H1 (cell line): ENCODE results near the gene TIAM2. TPM values are rescaled to one million over a fixed set of nuclear protein-coding genes. Genes with fewer than 3 reads are reported as not detected.

Experiments
- CTCF ChIA-PET: fragments of 300-600 bp; sonication (Branson Sonifier 250); formaldehyde crosslinking; loops from one replicate; lab custom pipeline; 2021; ENCODE audit not compliant: partially characterized antibody; lab: Charles Lee
- POLR2A ChIA-PET: fragments of 300-600 bp; sonication (Branson Sonifier 250); formaldehyde crosslinking; loops from one replicate; lab custom pipeline; 2021; ENCODE audit warnings: inconsistent platforms; ENCODE audit not compliant: partially characterized antibody; lab: Charles Lee
- DNase-seq, 2 experiments: peaks; one replicate each; pipeline versions ENCODE4 v3.0.0 to v3.0.0-alpha.2; 2010 to 2022; ENCODE audit warnings: low spot score in 2 of 2, low read depth in 1 of 2, mixed read lengths in 1 of 2
- FAIRE-seq: peaks from 2 replicates; lab custom pipeline; 2011; peaks lifted over from hg19 to GRCh38; lab: Jason Lieb, UNC
- H2AFZ ChIP-seq: 2 replicates; pipeline ENCODE4 v1.8.1; 2012; ENCODE audit warnings: low read length, inconsistent platforms
- H2AK5ac ChIP-seq: 2 replicates; pipeline ENCODE4 v1.6.1; 2013; ENCODE audit warnings: low read depth, low read length
- H2BK120ac ChIP-seq: replicated peaks from 2 replicates; pipeline ENCODE3; 2013; ENCODE audit warnings: low read depth, low read length, inconsistent platforms
- H2BK12ac ChIP-seq: 2 replicates; pipeline ENCODE4 v1.6.1; 2013; ENCODE audit warnings: low read depth, low read length
- H2BK15ac ChIP-seq: 2 replicates; pipeline ENCODE4 v1.6.1; 2013; ENCODE audit warnings: low read length
- H2BK20ac ChIP-seq: 2 replicates; pipeline ENCODE4 v1.6.1; 2013; ENCODE audit warnings: low read length
- H2BK5ac ChIP-seq: 2 replicates; pipeline ENCODE4 v1.6.1; 2013; ENCODE audit warnings: low read depth, low read length
- H3K14ac ChIP-seq: 2 replicates; pipeline ENCODE4 v1.6.1; 2013; ENCODE audit warnings: inconsistent platforms; ENCODE audit not compliant: insufficient read length
- H3K18ac ChIP-seq: 2 replicates; pipeline ENCODE4 v1.6.1; 2013; ENCODE audit warnings: low read length; ENCODE audit errors: extremely low read depth
- H3K23ac ChIP-seq: 2 replicates; pipeline ENCODE4 v1.6.1; 2013; ENCODE audit warnings: inconsistent platforms; ENCODE audit not compliant: insufficient read length
- H3K23me2 ChIP-seq: 2 replicates; pipeline ENCODE4 v1.6.1; 2013; ENCODE audit warnings: low read depth, low read length
- H3K27ac ChIP-seq: 2 replicates; pipeline ENCODE4 v1.6.1; 2011; ENCODE audit warnings: low read depth, low read length, inconsistent platforms
- H3K27me3 ChIP-seq, 4 experiments: replicated peaks in 1 of 4; 1 replicate in 1 of 4; 2 replicates in 3 of 4; pipeline versions ENCODE4 v1.6.1 to v1.8.1; 2011 to 2013; ENCODE audit warnings: low read length in 3 of 4, mild to moderate bottlenecking in 3 of 4, inconsistent platforms in 2 of 4, mixed read lengths in 2 of 4, moderate library complexity in 1 of 4; ENCODE audit not compliant: control insufficient read depth in 3 of 4, insufficient read depth in 3 of 4; ENCODE audit errors: extremely low read depth in 1 of 4
- H3K36me3 ChIP-seq, 4 experiments: 2 replicates each; pipeline versions ENCODE4 v1.6.1 to v1.8.1; 2011 to 2013; ENCODE audit warnings: mild to moderate bottlenecking in 4 of 4, low read length in 3 of 4, moderate library complexity in 2 of 4, control low read depth in 1 of 4, inconsistent platforms in 1 of 4; ENCODE audit not compliant: insufficient read depth in 4 of 4, control insufficient read depth in 2 of 4
- H3K4ac ChIP-seq: replicated peaks from 2 replicates; pipeline ENCODE3; 2013; ENCODE audit warnings: low read length, low read depth, mixed read lengths, inconsistent platforms; ENCODE audit not compliant: insufficient read length
- H3K4me1 ChIP-seq, 4 experiments: replicated peaks in 1 of 4; 1 replicate in 1 of 4; 2 replicates in 3 of 4; pipeline versions ENCODE4 v1.6.1 to v1.8.1; 2011 to 2013; ENCODE audit warnings: low read length in 3 of 4, inconsistent platforms in 2 of 4, mixed read lengths in 1 of 4; ENCODE audit not compliant: insufficient read depth in 4 of 4, control insufficient read depth in 3 of 4
- H3K4me2 ChIP-seq, 2 experiments: 2 replicates each; pipeline versions ENCODE4 v1.6.1 to v1.8.1; 2011 to 2013; ENCODE audit warnings: low read depth in 2 of 2, low read length in 2 of 2, control low read depth in 1 of 2, inconsistent platforms in 1 of 2, mild to moderate bottlenecking in 1 of 2; ENCODE audit not compliant: insufficient read depth in 1 of 2
- H3K4me3 ChIP-seq, 4 experiments: fragments of 200-600, 300-600 bp in 1 of 4; sonication (generic), shearing (Covaris generic), sonication (Bioruptor Twin) in 1 of 4; 2 replicates each; pipeline versions ENCODE4 v1.5.1 to v1.8.1; 2011 to 2016; ENCODE audit warnings: low read length in 4 of 4, low read depth in 3 of 4, control low read depth in 2 of 4, inconsistent platforms in 2 of 4, mild to moderate bottlenecking in 2 of 4, mixed read lengths in 1 of 4, moderate library complexity in 1 of 4; ENCODE audit not compliant: insufficient read depth in 2 of 4; ENCODE audit errors: extremely low read depth in 1 of 4
- H3K56ac ChIP-seq: replicated peaks from 2 replicates; pipeline ENCODE3; 2013; ENCODE audit warnings: low read depth, mild to moderate bottlenecking, mixed read lengths, low read length, inconsistent platforms; ENCODE audit not compliant: insufficient read length
- H3K79me1 ChIP-seq: 2 replicates; pipeline ENCODE4 v1.6.1; 2013; ENCODE audit warnings: low read depth, low read length, control low read depth
- H3K79me2 ChIP-seq, 2 experiments: 2 replicates each; pipeline versions ENCODE4 v1.6.1 to v1.8.1; 2012 to 2013; ENCODE audit warnings: low read length in 2 of 2, mild to moderate bottlenecking in 2 of 2, inconsistent platforms in 1 of 2; ENCODE audit not compliant: insufficient read depth in 2 of 2, control insufficient read depth in 1 of 2
- H3K9ac ChIP-seq, 4 experiments: replicated peaks in 1 of 4; 1 replicate in 1 of 4; 2 replicates in 3 of 4; pipeline versions ENCODE4 v1.6.1 to v1.8.1; 2011 to 2013; ENCODE audit warnings: low read depth in 3 of 4, low read length in 3 of 4, control low read depth in 2 of 4, mild to moderate bottlenecking in 2 of 4, moderate library complexity in 2 of 4, inconsistent platforms in 1 of 4; ENCODE audit errors: extremely low read depth in 1 of 4
- H3K9me3 ChIP-seq, 2 experiments: 2 replicates each; pipeline versions ENCODE4 v1.6.1 to v1.8.1; 2012 to 2013; ENCODE audit warnings: mild to moderate bottlenecking in 2 of 2, moderate library complexity in 2 of 2, control low read depth in 1 of 2, inconsistent platforms in 1 of 2, low read depth in 1 of 2, low read length in 1 of 2, mixed read lengths in 1 of 2; ENCODE audit not compliant: insufficient read depth in 2 of 2
- H4K20me1 ChIP-seq, 2 experiments: replicated peaks in 1 of 2; 2 replicates each; pipeline versions ENCODE3 to v1.8.1; 2011 to 2013; ENCODE audit warnings: inconsistent platforms in 2 of 2, low read length in 2 of 2, mild to moderate bottlenecking in 1 of 2; ENCODE audit not compliant: insufficient read depth in 2 of 2, control insufficient read depth in 1 of 2
- H4K5ac ChIP-seq: 2 replicates; pipeline ENCODE4 v1.6.1; 2013; ENCODE audit warnings: low read length, low read depth, mixed read lengths, inconsistent platforms; ENCODE audit not compliant: insufficient read length
- H4K8ac ChIP-seq: 2 replicates; pipeline ENCODE4 v1.8.0; 2013; ENCODE audit warnings: mild to moderate bottlenecking, moderate library complexity, low read length, inconsistent platforms; ENCODE audit not compliant: insufficient read depth; ENCODE audit errors: extremely low read depth
- H4K91ac ChIP-seq: replicated peaks from 2 replicates; pipeline ENCODE3; 2013; ENCODE audit warnings: low read length, mixed read lengths, inconsistent platforms; ENCODE audit not compliant: insufficient read length
- BCL11A ChIP-seq, 2 experiments: IDR thresholded peaks; one replicate each; pipeline ENCODE4 v1.6.1; 2011; ENCODE audit warnings: low read depth in 2 of 2, low read length in 2 of 2, mild to moderate bottlenecking in 2 of 2
- CBX5 ChIP-seq: fragments of 300-800, 300-1000 bp; sonication (generic); IDR thresholded peaks from 2 replicates; pipeline ENCODE4 v1.7.1; 2016; ENCODE audit warnings: antibody characterized with exemption, low read length, low read depth
- EP300 ChIP-seq, 2 experiments: IDR thresholded peaks; 1 replicate in 1 of 2; 2 replicates in 1 of 2; pipeline ENCODE4 v1.6.1; 2011 to 2012; ENCODE audit warnings: low read depth in 2 of 2, low read length in 2 of 2, mild to moderate bottlenecking in 2 of 2, borderline replicate concordance in 1 of 2, inconsistent platforms in 1 of 2, moderate library complexity in 1 of 2
- FOSL1 ChIP-seq: IDR thresholded peaks from 2 replicates; pipeline ENCODE4 v1.6.1; 2011; ENCODE audit warnings: mild to moderate bottlenecking, low read depth, low read length, moderate library complexity; ENCODE audit not compliant: insufficient read depth
- PHF8 ChIP-seq: fragments of 200-600 bp; sonication (generic); conservative IDR thresholded peaks from 2 replicates; pipeline ENCODE4 v1.7.1; 2012; ENCODE audit warnings: low read depth, mild to moderate bottlenecking, inconsistent platforms, low read length, moderate library complexity
- RFX5 ChIP-seq: IDR thresholded peaks from 2 replicates; pipeline ENCODE4 v1.6.1; 2011; ENCODE audit warnings: low read depth, low read length, improper control_type of control experiment, borderline replicate concordance
- WGBS, 2 experiments: shearing (Covaris generic) in 1 of 2; methylation state at CpG; one replicate each; pipeline versions ENCODE4 v1.1.6 to v1.1.7; 2013 to 2015; ENCODE audit warnings: low lambda C conversion rate in 2 of 2, mixed read lengths in 2 of 2, inconsistent platforms in 1 of 2, low coverage in 1 of 2, missing lambda C conversion rate in 1 of 2; ENCODE audit not compliant: insufficient replicate concordance in 2 of 2, insufficient coverage in 1 of 2, insufficient read length in 1 of 2; ENCODE audit errors: extremely low coverage in 1 of 2, missing lambda C conversion rate in 1 of 2; 5-methylcytosine and 5-hydroxymethylcytosine counted together
- polyA plus RNA-seq, 7 experiments: library from polyadenylated mRNA; depleted of rRNA in 3 of 7; stranded (reverse) in 5 of 7; unstranded in 2 of 7; fragments of >200 nt in 5 of 7; fragments of 200-250 nt in 2 of 7; gene quantifications; 1 replicate in 5 of 7; 2 replicates in 1 of 7; 4 replicates in 1 of 7; pipeline versions ENCODE4 v1.2.1 to v1.2.3, GENCODE V29; 2011 to 2013; ENCODE audit warnings: missing spikeins in 2 of 7, mixed read lengths in 2 of 7
- total RNA-seq: library from RNA; stranded (reverse); fragmentation: NEBNext Ultra II Directional; extraction: Animal tissue kit (Norgen Biotek cat#: 25700); gene quantifications from 2 replicates; pipeline ENCODE4 v1.2.1, GENCODE V29; 2021

Gene TIAM2
- total and polyA plus RNA-seq, 2 of the 8 experiments (the other 6 are each of a cell fraction or from before 2014, with no cell fraction given): 7.4 to 23.9 TPM

DNA sequence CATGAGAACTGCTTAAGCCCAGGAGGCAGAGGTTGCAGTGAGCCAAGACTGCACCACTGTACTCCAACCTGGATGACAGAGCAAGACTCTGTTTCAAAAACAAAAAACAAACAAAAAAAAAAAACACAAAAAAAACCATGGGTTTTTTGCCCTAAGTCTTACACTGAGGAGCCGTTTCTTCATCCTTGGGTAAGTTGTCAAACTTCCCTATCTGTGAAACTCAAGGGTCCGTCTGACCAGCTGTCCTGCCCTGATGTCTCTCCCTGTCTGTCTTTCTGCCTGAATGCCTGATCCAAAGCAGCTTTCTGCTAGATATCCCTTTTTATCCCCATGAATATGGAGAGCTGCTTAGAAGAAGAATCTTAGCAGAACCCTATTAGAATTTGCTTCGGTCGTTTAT is 227.4 kb downstream of the TIAM2 start:
- no peaks in the 10 kb centered on the region for H3K23me2 ChIP-seq
- peaks cover 0 to 9% (median 4%) of the 10 kb centered on the region in 4 experiments; a peak in 4 of 7 replicates for H3K4me1 ChIP-seq
- H4K91ac ChIP-seq: no peak overlapping the region
- H2AFZ ChIP-seq: no peak overlapping the region
- H4K8ac ChIP-seq: no peak overlapping the region
- DNase-seq: no peak
- H2BK20ac ChIP-seq: no peak overlapping the region
- H3K56ac ChIP-seq: no peak overlapping the region
- H2BK12ac ChIP-seq: no peak overlapping the region
- CTCF ChIA-PET: interaction anchor here (0.8 to 2.1 kb wide), 7 partner anchors 8 to 294 kb away, joined by 3 to 8 read pairs (median 4); no protein-coding TSS in a partner anchor
- WGBS, 2 experiments: 90% methylated on average over 4 of the region's 4 CpGs; no CpG with 5 or more reads in 1 of the 2 experiments
- H3K27ac ChIP-seq: no peak overlapping the region
- H2BK5ac ChIP-seq: no peak overlapping the region
- no peak overlapping the region for H3K9ac ChIP-seq
- no peak overlapping the region for H2AK5ac ChIP-seq
- H3K14ac ChIP-seq: no peak overlapping the region
- no peaks in the 10 kb centered on the region for H3K9me3 ChIP-seq
- H3K36me3 ChIP-seq: no peaks in the 10 kb centered on the region
- TF ChIP-seq BCL11A (IDR thresholded peaks at IDR 0.05; ENCODE audit: low read depth in 2 of 2, low read length in 2 of 2) (no peak), FOSL1 (no peak), EP300 (IDR thresholded peaks at IDR 0.05; ENCODE audit: borderline replicate concordance in 1 of 2, low read depth in 2 of 2, low read length in 2 of 2) (no peak), PHF8 (no peak), RFX5 (no peak), CBX5 (no peak)
- POLR2A ChIA-PET: interaction anchor here (0.7 kb wide), 1 partner anchor 17 kb away, joined by 3 read pairs; no protein-coding TSS in a partner anchor
- H3K23ac ChIP-seq: no peak overlapping the region
- no peak overlapping the region for H3K4ac ChIP-seq
- no peak overlapping the region for H2BK120ac ChIP-seq
- H3K4me2 ChIP-seq: no peak overlapping the region
- H4K5ac ChIP-seq: no peak overlapping the region
- FAIRE-seq: no peak
- H3K79me1 ChIP-seq: no peaks in the 10 kb centered on the region
- H2BK15ac ChIP-seq: no peak overlapping the region
- H3K79me2 ChIP-seq: no peaks in the 10 kb centered on the region
- no peaks in the 10 kb centered on the region for H3K27me3 ChIP-seq
- no peaks in the 10 kb centered on the region for H4K20me1 ChIP-seq
- no peak overlapping the region for H3K18ac ChIP-seq
- H3K4me3 ChIP-seq: no peak overlapping the region
